SK-N-SH treated with all-trans-retinoic acid at 6 μM for 48 hours (cell line): Measurements from ENCODE around the gene UNC13C.

Experiments used
- ATAC-seq: fragments of 200-7000 bp; cut with Tn5 transposase; 3 replicates; pipeline ENCODE4 v1.9.1; 2020; ENCODE audit warnings: mild to moderate bottlenecking, moderate library complexity
- ARNTL ChIP-seq: fragments of 450-650 bp; formaldehyde crosslinking; IDR thresholded peaks from 2 replicates; pipeline ENCODE4 v1.5.0; 2020; ENCODE audit warnings: low read depth, mild to moderate bottlenecking, moderate library complexity, borderline replicate concordance
- BACH2 ChIP-seq: fragments of 250-450 bp; sonication (Bioruptor Pico); IDR thresholded peaks from 2 replicates; pipeline ENCODE4 v1.9.0; 2021; ENCODE audit warnings: mild to moderate bottlenecking, borderline replicate concordance
- CREB5 ChIP-seq: fragments of 250-450 bp; sonication (Bioruptor Pico); IDR thresholded peaks from 2 replicates; pipeline ENCODE4 v1.5.1; 2020; ENCODE audit warnings: low read depth, mild to moderate bottlenecking, moderate library complexity
- CSDC2 ChIP-seq: fragments of 250-450 bp; sonication (Bioruptor Pico); IDR thresholded peaks from 2 replicates; pipeline ENCODE4 v1.5.0; 2020; ENCODE audit warnings: mild to moderate bottlenecking, moderate library complexity
- CSRNP3 ChIP-seq: fragments of 250-450 bp; sonication (Bioruptor Pico); IDR thresholded peaks from 2 replicates; pipeline ENCODE4 v1.5.1; 2021; ENCODE audit warnings: mild to moderate bottlenecking, moderate library complexity
- ESRRG ChIP-seq: fragments of 250-450 bp; sonication (Bioruptor Pico); IDR thresholded peaks from 2 replicates; pipeline ENCODE4 v1.6.1; 2021; ENCODE audit warnings: mild to moderate bottlenecking
- GLIS3 ChIP-seq: fragments of 250-450 bp; sonication (Bioruptor Pico); IDR thresholded peaks from 2 replicates; pipeline ENCODE4 v1.5.0; 2020; ENCODE audit warnings: mild to moderate bottlenecking, moderate library complexity
- ISL1 ChIP-seq: fragments of 250-450 bp; sonication (Bioruptor Pico); IDR thresholded peaks from 2 replicates; pipeline ENCODE4 v2.1.2; 2022; ENCODE audit warnings: mild to moderate bottlenecking, moderate library complexity
- OSR1 ChIP-seq: fragments of 250-450 bp; sonication (Bioruptor Pico); IDR thresholded peaks from 2 replicates; pipeline ENCODE4 v1.8.0; 2022; ENCODE audit warnings: moderate library complexity, mild to moderate bottlenecking, inconsistent platforms
- PATZ1 ChIP-seq: fragments of 250-450 bp; sonication (Bioruptor Pico); IDR thresholded peaks from 2 replicates; pipeline ENCODE4 v1.8.0; 2020; ENCODE audit warnings: mild to moderate bottlenecking, moderate library complexity, borderline replicate concordance
- POU6F1 ChIP-seq: fragments of 250-450 bp; sonication (Bioruptor Pico); IDR thresholded peaks from 2 replicates; pipeline ENCODE4 v1.8.0; 2021; ENCODE audit warnings: low read depth, mild to moderate bottlenecking, moderate library complexity, borderline replicate concordance
- PPARA ChIP-seq: fragments of 250-450 bp; sonication (Bioruptor Pico); IDR thresholded peaks from 2 replicates; pipeline ENCODE4 v1.5.0; 2020; ENCODE audit warnings: mild to moderate bottlenecking, borderline replicate concordance
- RARB ChIP-seq: fragments of 250-450 bp; sonication (Bioruptor Pico); IDR thresholded peaks from 2 replicates; pipeline ENCODE4 v1.8.0; 2021; ENCODE audit warnings: mild to moderate bottlenecking, moderate library complexity
- SNAI2 ChIP-seq: fragments of 250-450 bp; sonication (Bioruptor Pico); IDR thresholded peaks from 2 replicates; pipeline ENCODE4 v1.5.0; 2020; ENCODE audit warnings: mild to moderate bottlenecking, moderate library complexity
- TCF4 ChIP-seq: fragments of 250-450 bp; sonication (Bioruptor Pico); IDR thresholded peaks from 2 replicates; pipeline ENCODE4 v1.8.0; 2021; ENCODE audit warnings: mild to moderate bottlenecking, moderate library complexity, borderline replicate concordance
- TOX ChIP-seq: fragments of 250-450 bp; sonication (Bioruptor Pico); IDR thresholded peaks from 2 replicates; pipeline ENCODE4 v1.8.0; 2021; ENCODE audit warnings: mild to moderate bottlenecking, moderate library complexity, borderline replicate concordance
- TSHZ2 ChIP-seq: fragments of 250-450 bp; sonication (Bioruptor Pico); IDR thresholded peaks from 2 replicates; pipeline ENCODE4 v1.5.0; 2020; ENCODE audit warnings: mild to moderate bottlenecking, moderate library complexity
- ZC3H10 ChIP-seq: fragments of 250-450 bp; sonication (Bioruptor Pico); IDR thresholded peaks from 2 replicates; pipeline ENCODE4 v1.5.1; 2021; ENCODE audit warnings: mild to moderate bottlenecking, moderate library complexity
- ZFP3 ChIP-seq: fragments of 250-450 bp; sonication (Bioruptor Pico); IDR thresholded peaks from 2 replicates; pipeline ENCODE4 v1.5.0; 2020; ENCODE audit warnings: mild to moderate bottlenecking, moderate library complexity
- ZFP30 ChIP-seq: fragments of 450-650 bp; formaldehyde crosslinking; IDR thresholded peaks from 2 replicates; pipeline ENCODE4 v1.5.0; 2022; ENCODE audit warnings: mild to moderate bottlenecking, moderate library complexity
- ZNF565 ChIP-seq: fragments of 450-650 bp; formaldehyde crosslinking; conservative IDR thresholded peaks from 2 replicates; pipeline ENCODE4 v1.5.0; 2020; ENCODE audit warnings: low read depth, mild to moderate bottlenecking, moderate library complexity
- ZNF8 ChIP-seq: fragments of 450-650 bp; formaldehyde crosslinking; IDR thresholded peaks from 2 replicates; pipeline ENCODE4 v1.5.0; 2020; ENCODE audit warnings: mild to moderate bottlenecking, moderate library complexity

The UNC13C gene

GRCh38 chr15:54083991-54084390 lies 105.8 kb downstream of the UNC13C start:
- no peak for ATAC-seq
- TF ChIP-seq PPARA (CRISPR knock-in tag) (no peak), OSR1 (CRISPR knock-in tag) (no peak), ZFP30 (CRISPR knock-in tag) (no peak), TCF4 (CRISPR knock-in tag) (no peak), CSRNP3 (CRISPR knock-in tag) (no peak), CSDC2 (no peak), TSHZ2 (CRISPR knock-in tag) (no peak), BACH2 (no peak), POU6F1 (CRISPR knock-in tag) (no peak), SNAI2 (no peak), CREB5 (CRISPR knock-in tag) (no peak), PATZ1 (CRISPR knock-in tag) (no peak), ZC3H10 (no peak), TOX (CRISPR knock-in tag) (no peak), GLIS3 (CRISPR knock-in tag) (no peak)

- no peak for ATAC-seq
- TF ChIP-seq CREB5 (CRISPR knock-in tag) = no peak
- TF ChIP-seq CSDC2 = no peak
- no peak for TF ChIP-seq ARNTL (CRISPR knock-in tag)
- no peak for TF ChIP-seq ZFP3 (CRISPR knock-in tag)
- TF ChIP-seq ZC3H10 = no peak
- TF ChIP-seq ZNF565 (CRISPR knock-in tag) = no peak
- TF ChIP-seq ESRRG = no peak
- no peak for TF ChIP-seq TCF4 (CRISPR knock-in tag)
- no peak for TF ChIP-seq ISL1 (CRISPR knock-in tag)
- no peak for TF ChIP-seq RARB (CRISPR knock-in tag)
- no peak for TF ChIP-seq TOX (CRISPR knock-in tag)
- no peak for TF ChIP-seq OSR1 (CRISPR knock-in tag)
- no peak for TF ChIP-seq CSRNP3 (CRISPR knock-in tag)
- no peak for TF ChIP-seq BACH2
- no peak for TF ChIP-seq GLIS3 (CRISPR knock-in tag)
- no peak for TF ChIP-seq PATZ1 (CRISPR knock-in tag)
- no peak for TF ChIP-seq ZNF8
These were observed 110.6 kb downstream of the UNC13C start for GRCh38 chr15:54088837-54089236.
